GM18867 (cell line): ENCODE measurements around the gene SMAD5.

Experiments used
- ATAC-seq: cut with Tn5 transposase; IDR thresholded peaks from one replicate; pipeline ENCODE4 v1.9.1; 2021; ENCODE audit warnings: mild to moderate bottlenecking, moderate library complexity; ENCODE audit not compliant: unreplicated experiment

Gene SMAD5

GRCh38 chr5:136193322-136193935 lies 60.8 kb downstream of the SMAD5 start:
- ATAC-seq = no peak

- no peak for ATAC-seq
Observed at GRCh38 chr5:136194576-136194975, 61.9 kb downstream of the SMAD5 start.

- no peak for ATAC-seq
Observed at GRCh38 chr5:136195971-136196820, 63.6 kb downstream of the SMAD5 start.

- no peak for ATAC-seq
Observed at GRCh38 chr5:136197462-136198142, 65.0 kb downstream of the SMAD5 start.

- ATAC-seq = no peak
Observed at GRCh38 chr5:136198453-136198852, 65.8 kb downstream of the SMAD5 start.

- no peak for ATAC-seq
Observed at GRCh38 chr5:136199408-136199807, 66.8 kb downstream of the SMAD5 start.

- ATAC-seq = no peak
Observed at GRCh38 chr5:136200130-136200529, 67.5 kb downstream of the SMAD5 start.

- no peak for ATAC-seq
Observed at GRCh38 chr5:136200761-136201160, 68.1 kb downstream of the SMAD5 start.

- ATAC-seq = no peak
Observed at GRCh38 chr5:136201870-136202269, 69.2 kb downstream of the SMAD5 start.

GRCh38 chr5:136202469-136203205 lies 70.0 kb downstream of the SMAD5 start:
- no peak for ATAC-seq

- no peak for ATAC-seq
Observed at GRCh38 chr5:136203303-136203922, 70.8 kb downstream of the SMAD5 start.

- ATAC-seq = no peak
Observed at GRCh38 chr5:136205061-136205702, 72.5 kb downstream of the SMAD5 start.

GRCh38 chr5:136205941-136206340 lies 73.3 kb downstream of the SMAD5 start:
- ATAC-seq = no peak

- ATAC-seq = no peak
Observed at GRCh38 chr5:136206361-136206760, 73.7 kb downstream of the SMAD5 start.

GRCh38 chr5:136207631-136208030 lies 75.0 kb downstream of the SMAD5 start:
- ATAC-seq = no peak

GRCh38 chr5:136208916-136209315 lies 76.3 kb downstream of the SMAD5 start:
- ATAC-seq = no peak

GRCh38 chr5:136209346-136209910 lies 76.8 kb downstream of the SMAD5 start:
- no peak for ATAC-seq

- no peak for ATAC-seq
Observed at GRCh38 chr5:136210259-136210658, 77.6 kb downstream of the SMAD5 start.

GRCh38 chr5:136211282-136212040 lies 78.8 kb downstream of the SMAD5 start:
- ATAC-seq = no peak
